ENCODE measurements around the gene HSPH1. TPM values are rescaled to one million over a fixed set of nuclear protein-coding genes. Genes with fewer than 3 reads are reported as not detected.

HSPH1 gene
- total RNA-seq, 1 experiment from 2014 or later = 116 TPM

GRCh38 chr13:31134039-31134711, 27.5 kb downstream of the HSPH1 start:
- no TSS peak for BruUV-seq (replicated peaks)
- no peak overlapping the region for H2AFZ ChIP-seq (ENCODE audit: low read depth, low read length, poor library complexity, severe bottlenecking)
- no peak overlapping the region for H3K27ac ChIP-seq (ENCODE audit: low read depth, low read length)
- H3K4me2 ChIP-seq (ENCODE audit: low read length) = no peak overlapping the region
- peaks cover 36 to 46% of the 10 kb centered on the region in 2 experiments for H3K36me3 ChIP-seq (ENCODE audit: control insufficient read depth in 1 of 2, insufficient read depth in 2 of 2, low read length in 2 of 2)
- no peaks in the 10 kb centered on the region for H3K9me2 ChIP-seq (ENCODE audit: insufficient read depth)
- CTCF ChIA-PET = no interaction called here
- peaks cover 15% of the 10 kb centered on the region; the same call in 1 of the 2 replicates for H4K20me1 ChIP-seq (ENCODE audit: insufficient read depth)
- H3K27me3 ChIP-seq (ENCODE audit: insufficient read depth, low read length) = no peaks in the 10 kb centered on the region
- H3K9me3 ChIP-seq (ENCODE audit: control insufficient read depth in 1 of 2, insufficient read depth in 1 of 2, low read depth in 1 of 2, low read length in 2 of 2) = no peaks in the 10 kb centered on the region
- ATAC-seq = no peak
- no peak overlapping the region for H3K9ac ChIP-seq (ENCODE audit: low read length)
- POLR2A ChIA-PET = no interaction called here
- peaks cover 10% of the 10 kb centered on the region; the same call in 1 of the 2 replicates for H3K79me2 ChIP-seq (ENCODE audit: insufficient read depth, low read length)
- TF ChIP-seq ZFX (IDR thresholded peaks at IDR 0.05) (no peak), ATF3 (IDR thresholded peaks at IDR 0.05) (no peak), EZH2phosphoT487 (IDR thresholded peaks at IDR 0.05; ENCODE audit: borderline replicate concordance) (no peak), JUND (IDR thresholded peaks at IDR 0.05) (no peak), YY1 (IDR thresholded peaks at IDR 0.05; ENCODE audit: extremely low read depth, insufficient replicate concordance, low read depth, low read length) (no peak), TCF7L2 (IDR thresholded peaks at IDR 0.05; ENCODE audit: borderline replicate concordance, extremely low read depth, insufficient read depth, insufficient read length) (no peak), CTCF (IDR thresholded peaks at IDR 0.05 in 2 of 3, conservative IDR thresholded peaks at IDR 0.05 in 1 of 3; ENCODE audit: borderline replicate concordance in 1 of 3, insufficient read depth in 1 of 3, low read depth in 2 of 3, low read length in 2 of 3) (no peak)
- no peak overlapping the region for H3K4me3 ChIP-seq (replicated peaks in 1 of 2; ENCODE audit: low read depth in 1 of 2, low read length in 2 of 2)
- DNase-seq (ENCODE audit: low read depth, low spot score) = no peak
- no peaks in the 10 kb centered on the region for H3K4me1 ChIP-seq (ENCODE audit: control insufficient read depth in 1 of 2, insufficient read depth in 2 of 2, low read length in 2 of 2)
- RAD21 ChIA-PET (ENCODE audit: low non-redundant PET in 1 of 2, low total read pairs in 2 of 2, uncharacterized antibody in 2 of 2, unreplicated experiment in 2 of 2) = no interaction called here
- intact Hi-C loops (cut with micrococcal nuclease) = no loop called here
